ENCODE data around the gene CNGB1. TPM values are rescaled to one million over a fixed set of nuclear protein-coding genes. Genes with fewer than 3 reads are reported as not detected.

CNGB1 gene
- total and polyA plus RNA-seq, 4 donors: under 0.01 TPM; not detected in 2

- Histone ChIP-seq H3K27ac (ENCODE audit: low read depth in 1 of 2, low read length in 2 of 2) (no peak overlapping the region), H3K9me3 (ENCODE audit: control insufficient read depth in 4 of 4, low read length in 3 of 4) (no peaks in the 10 kb centered on the region), H3K27me3 (ENCODE audit: control insufficient read depth in 4 of 4, insufficient read depth in 4 of 4, low read length in 3 of 4) (no peaks in the 10 kb centered on the region), H3K4me3 (ENCODE audit: low read depth in 1 of 3, low read length in 3 of 3) (no peak overlapping the region), H3K36me3 (ENCODE audit: control insufficient read depth in 4 of 4, insufficient read depth in 3 of 4, low read depth in 1 of 4, low read length in 3 of 4) (no peaks in the 10 kb centered on the region), H3K9ac (ENCODE audit: low read depth in 1 of 2, low read length in 2 of 2) (no peak overlapping the region), H3K4me1 (ENCODE audit: control insufficient read depth in 4 of 4, insufficient read depth in 4 of 4, low read length in 3 of 4) (peaks cover 0 to 5% (median 3%) of the 10 kb centered on the region in 4 donors)
- TF ChIP-seq GABPA (IDR thresholded peaks at IDR 0.05 in 1 of 2, conservative IDR thresholded peaks at IDR 0.05 in 1 of 2): no peak
- TF ChIP-seq EGR1 (IDR thresholded peaks at IDR 0.05; ENCODE audit: low read depth in 2 of 2): no peak
- TF ChIP-seq FOXA1 (IDR thresholded peaks at IDR 0.05): no peak
- WGBS: 85% methylated on average over 5 of the region's 5 CpGs
- no peak for DNase-seq (ENCODE audit: low spot score)
Measured at GRCh38 chr16:57834936-57835335, 136.0 kb downstream of the CNGB1 start.

Other genes starting within 250 kb of the CNGB1 start
- 10 to 100 TPM in 1 of 2 donors, 1 to 10 TPM in 1; 7.6 to 16.4 TPM for gene KATNB1, start 235.4 kb downstream of the CNGB1 start, total RNA-seq
- 1 to 10 TPM; 4.5 to 7.4 TPM for gene KATNB1, start 235.4 kb downstream of the CNGB1 start, polyA plus RNA-seq
- gene KIFC3, start 168.6 kb downstream of the CNGB1 start, total RNA-seq: 100 to 1,000 TPM in 1 of 2 donors, 10 to 100 TPM in 1; 22.2 to 103 TPM
- 10 to 100 TPM; 16.5 to 32.7 TPM for gene KIFC3, start 168.6 kb downstream of the CNGB1 start, polyA plus RNA-seq
- 1 to 10 TPM; 2.6 TPM for gene ZNF319, start 29.5 kb upstream of the CNGB1 start, total RNA-seq
- gene ZNF319, start 29.5 kb upstream of the CNGB1 start, polyA plus RNA-seq: 1 to 10 TPM in 1 of 2 donors, under 1 TPM in 1; 0.64 to 3.4 TPM
- gene USB1, start 30.3 kb upstream of the CNGB1 start, total RNA-seq: 10 to 100 TPM in 1 of 2 donors, 1 to 10 TPM in 1; 8.9 to 40.7 TPM
- 10 to 100 TPM; 23.7 to 32.8 TPM for gene USB1, start 30.3 kb upstream of the CNGB1 start, polyA plus RNA-seq
- 10 to 100 TPM; 14.2 to 38.8 TPM for gene MMP15, start 54.6 kb upstream of the CNGB1 start, total RNA-seq
- gene MMP15, start 54.6 kb upstream of the CNGB1 start, polyA plus RNA-seq: 10 to 100 TPM in 1 of 2 donors, 1 to 10 TPM in 1; 7.0 to 28.7 TPM
- gene CFAP20, start 158.3 kb upstream of the CNGB1 start, total RNA-seq: 10 to 100 TPM; 22.1 to 23.4 TPM
- gene CFAP20, start 158.3 kb upstream of the CNGB1 start, polyA plus RNA-seq: 10 to 100 TPM; 25.8 to 30.6 TPM
- 10 to 100 TPM; 17.4 to 21.0 TPM for gene CSNK2A2, start 227.0 kb upstream of the CNGB1 start, total RNA-seq
- 10 to 100 TPM in 1 of 2 donors, 1 to 10 TPM in 1; 9.4 to 12.0 TPM for gene CSNK2A2, start 227.0 kb upstream of the CNGB1 start, polyA plus RNA-seq

Measured in liver (tissue), 9 donors.